Measurements from ENCODE around the gene APOBEC3B.
A peak's percentile ranks its signal among the peaks of the same experiment; 100 is the strongest.
"Not testable (repeated sequence)": the region's sequence is repeated elsewhere in the genome, so short reads cannot be mapped to it uniquely, and the experiment has no call there.

The APOBEC3B gene

GRCh38 chr22:39003165-39003638 lies 21.1 kb downstream of the APOBEC3B start:
- peak; percentile 81 for DNase-seq

- no peak for DNase-seq
Observed at GRCh38 chr22:39007177-39007576, 25.0 kb downstream of the APOBEC3B start.

GRCh38 chr22:39008271-39008850 lies 26.2 kb downstream of the APOBEC3B start:
- DNase-seq, result not testable (repeated sequence)

GRCh38 chr22:39010946-39011345 lies 28.8 kb downstream of the APOBEC3B start:
- no peak for DNase-seq

- no peak for DNase-seq
Observed at GRCh38 chr22:39012533-39013511, 30.7 kb downstream of the APOBEC3B start.

GRCh38 chr22:39013561-39013941 lies 31.4 kb downstream of the APOBEC3B start:
- not testable (repeated sequence) for DNase-seq

GRCh38 chr22:39013942-39014722 lies 32.0 kb downstream of the APOBEC3B start, which contains the start of gene APOBEC3C:
Gene APOBEC3C, plus strand, starts transcription at chr22:39014257. Its CDS starts 106 bp downstream, at chr22:39014363.
- peak; percentile 85 for DNase-seq

- DNase-seq, result not testable (repeated sequence)
Observed at GRCh38 chr22:39014723-39015121, 32.6 kb downstream of the APOBEC3B start.

- no peak for DNase-seq
Observed at GRCh38 chr22:39016592-39016991, 34.4 kb downstream of the APOBEC3B start.

GRCh38 chr22:39017596-39018365 lies 35.6 kb downstream of the APOBEC3B start:
- DNase-seq, result no peak

GRCh38 chr22:39020021-39020651 lies 38.0 kb downstream of the APOBEC3B start:
- DNase-seq, result not testable (repeated sequence)

- DNase-seq, result no peak
Observed at GRCh38 chr22:39021552-39022250, 39.6 kb downstream of the APOBEC3B start.

GRCh38 chr22:39024519-39025308 lies 42.6 kb downstream of the APOBEC3B start:
- DNase-seq, result peak; percentile 53

GRCh38 chr22:39026509-39027150 lies 44.5 kb downstream of the APOBEC3B start:
- no peak for DNase-seq

GRCh38 chr22:39027717-39028116 lies 45.6 kb downstream of the APOBEC3B start:
- no peak for DNase-seq

- DNase-seq, result no peak
Observed at GRCh38 chr22:39028281-39028680, 46.1 kb downstream of the APOBEC3B start.

GRCh38 chr22:39029227-39029626 lies 47.1 kb downstream of the APOBEC3B start:
- DNase-seq, result no peak

GRCh38 chr22:39030705-39031104 lies 48.6 kb downstream of the APOBEC3B start:
- no peak for DNase-seq
